ENCODE measurements around the gene NADK2.

DNA sequence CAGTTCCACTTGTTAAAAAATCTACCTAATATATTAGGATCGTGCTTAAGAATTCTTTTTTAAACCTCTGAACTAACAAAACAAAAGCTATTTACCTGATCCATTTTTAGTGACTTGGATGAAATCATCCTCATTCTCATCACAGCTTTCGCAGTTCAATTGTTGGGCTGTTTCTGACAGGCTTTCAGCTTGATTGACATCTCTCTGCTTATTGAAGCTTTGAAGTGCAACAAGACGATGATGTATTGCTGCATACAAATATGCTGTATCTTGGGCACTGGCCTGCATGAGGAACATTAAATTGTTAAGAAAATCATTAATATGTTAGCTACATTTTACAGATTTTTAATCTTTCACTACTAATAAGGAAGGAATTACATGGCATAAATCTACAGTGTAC, 9.5 kb upstream of the NADK2 start:
- no peak for TF ChIP-seq CTCF (IDR thresholded peaks at IDR 0.05)
- TF ChIP-seq POLR2A (IDR thresholded peaks at IDR 0.05), result no peak
